Kasumi-1 (cell line): Measurements from ENCODE around the gene FOXD3.
A peak's percentile ranks its signal among the peaks of the same experiment; 100 is the strongest.

Experiments used
- DNase-seq, 2 experiments: peaks; one replicate each; lab custom pipeline; 2025; lab: John Stamatoyannopoulos, UW

Gene FOXD3

DNA sequence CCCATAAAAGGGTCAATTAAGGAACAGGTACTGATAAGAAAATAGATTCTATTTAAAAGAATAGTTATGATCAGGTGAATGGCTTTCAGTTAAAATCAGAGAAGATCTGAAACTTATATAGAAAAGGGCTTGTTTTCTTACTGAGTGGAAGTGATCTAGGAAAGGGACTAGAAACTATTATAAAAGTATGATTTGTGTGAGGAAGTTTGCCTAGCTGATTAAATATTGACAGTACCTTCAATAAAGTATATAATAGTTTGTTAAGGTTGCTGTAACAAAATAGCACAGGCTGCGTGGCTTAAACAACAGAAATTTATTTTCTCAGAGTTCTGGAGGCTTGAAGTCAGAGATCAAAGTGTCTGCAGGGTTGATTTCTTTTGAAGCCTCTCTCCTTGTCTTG is 39.7 kb downstream of the FOXD3 start:
- DNase-seq: no peak

DNA sequence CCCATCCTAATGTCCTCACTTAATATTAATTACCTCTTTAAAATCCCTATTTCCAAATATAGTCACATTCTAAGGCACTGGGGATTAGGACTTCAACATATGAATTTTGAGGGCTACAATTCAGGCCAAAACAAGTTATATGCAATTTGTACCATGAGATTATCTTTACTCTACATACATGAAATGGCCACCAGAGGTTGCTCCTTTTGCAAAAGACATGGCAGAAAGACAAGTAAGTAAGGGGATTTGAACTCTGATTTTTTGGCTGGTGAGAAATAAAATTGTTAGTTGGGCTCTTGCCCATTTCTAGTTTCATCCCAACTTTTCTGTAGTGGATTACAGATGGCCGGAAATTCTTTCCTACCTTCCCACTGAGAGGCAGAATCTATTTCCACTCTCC is 40.2 kb downstream of the FOXD3 start:
- peak in 1 of 2 experiments; percentile 5 for DNase-seq

DNA sequence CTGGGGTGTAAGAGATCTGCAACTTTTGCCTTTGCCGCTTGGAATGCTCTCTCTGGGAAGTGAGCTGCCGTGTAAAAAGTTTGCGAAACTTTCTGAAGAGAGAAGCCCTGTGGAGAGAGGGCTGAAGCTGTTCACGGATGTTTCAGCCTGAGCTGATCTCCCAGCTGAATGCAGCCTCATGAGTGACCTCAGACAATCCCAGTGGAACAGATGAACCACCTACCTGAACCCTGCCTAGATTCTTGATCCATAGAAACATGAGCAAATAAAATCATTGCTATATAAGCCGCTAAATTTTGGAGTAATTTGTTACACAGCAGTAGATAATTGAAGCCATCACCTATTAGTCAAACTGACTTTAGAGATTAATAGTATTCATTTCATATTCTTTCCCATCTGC is 40.6 kb downstream of the FOXD3 start:
- DNase-seq: no peak

DNA sequence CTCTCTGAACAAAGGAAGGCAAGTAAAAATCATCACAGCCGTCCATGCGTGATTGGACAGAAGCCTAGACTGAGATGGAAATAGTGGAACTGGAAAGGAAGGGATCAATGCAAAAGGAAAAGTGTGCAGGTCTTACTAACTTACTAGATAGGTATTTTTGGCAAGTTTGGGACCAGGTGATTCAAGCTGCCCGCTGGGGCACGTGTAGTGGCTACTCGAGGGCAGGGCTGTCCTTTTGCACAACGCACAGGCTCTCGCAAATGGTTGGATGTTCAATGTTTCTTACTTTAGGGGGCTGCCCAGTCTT is 44.5 kb downstream of the FOXD3 start:
- DNase-seq: no peak

DNA sequence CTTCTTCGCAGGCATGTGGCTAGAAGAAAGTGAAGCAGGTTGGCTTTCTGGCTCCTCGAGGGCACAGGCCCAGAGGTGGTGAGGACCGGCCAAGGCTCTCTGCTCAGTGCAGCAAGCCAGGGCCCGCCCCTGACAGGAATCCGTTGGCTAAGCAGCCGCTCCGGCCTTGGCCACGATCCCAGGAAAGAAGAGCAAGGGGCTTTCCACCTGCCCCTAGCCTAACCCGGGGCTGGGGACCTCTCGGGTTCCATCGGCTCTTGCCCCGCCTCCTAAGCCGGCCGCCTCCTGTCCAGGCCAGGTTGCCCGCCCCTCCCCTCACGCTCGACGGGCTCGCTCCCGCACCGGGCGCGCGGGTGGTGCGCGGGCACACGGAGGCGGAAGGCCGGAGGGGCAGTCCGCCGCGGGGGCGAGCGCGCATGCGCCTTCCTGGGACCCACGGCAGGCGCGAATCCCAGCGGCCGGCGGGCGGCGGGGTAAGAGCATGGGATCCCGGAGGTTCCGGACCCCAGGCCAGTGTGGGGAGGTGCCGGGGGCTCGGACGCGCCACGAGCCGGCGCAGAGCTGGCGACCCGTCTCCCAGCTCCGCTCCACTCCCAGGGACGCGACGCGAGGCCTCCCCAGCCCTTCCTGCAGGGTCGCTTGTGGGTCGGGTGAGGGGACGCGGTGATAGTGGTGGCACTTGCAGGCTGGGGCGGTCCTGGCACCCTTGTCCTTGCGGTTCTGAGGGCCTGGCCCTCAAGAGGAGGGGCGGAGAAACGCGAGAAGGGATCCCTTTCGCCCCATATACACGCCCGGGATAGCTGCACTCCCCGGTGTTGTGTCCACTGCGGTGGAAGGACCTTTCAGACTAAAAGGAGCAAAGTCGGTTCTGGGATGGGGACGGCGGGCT is 45.1 kb downstream of the FOXD3 start, which contains the start of gene ALG6:
TSS of gene ALG6 (plus strand) at position 413 of the 889 bp plus-strand sequence. CDS start 3,351 bp downstream, outside the sequence.
- DNase-seq: peak; percentile 76 to 78

DNA sequence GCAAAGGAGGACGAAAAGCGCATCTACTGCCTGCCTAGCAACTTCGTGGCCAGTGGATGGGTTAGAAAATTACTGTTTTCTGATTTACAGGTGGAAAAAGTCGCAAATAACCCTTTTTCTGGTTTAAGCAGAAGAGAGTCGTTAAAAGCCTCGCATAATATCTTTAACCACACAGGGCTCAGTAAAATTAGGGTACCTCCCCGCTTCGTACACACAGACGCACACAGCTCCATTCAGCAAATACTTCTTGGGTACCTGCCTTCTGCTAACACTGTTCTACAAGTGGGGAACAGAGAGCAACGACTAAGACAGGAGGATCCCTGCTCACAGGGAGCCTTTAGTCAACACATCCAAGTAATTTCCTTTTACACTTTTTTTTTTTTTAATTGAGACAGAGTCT is 45.8 kb downstream of the FOXD3 start:
- DNase-seq: peak; percentile 34 to 45
